Left ventricle myocardium inferior (tissue), 1 donor: ENCODE data around the gene HYPK. TPM values are rescaled to one million over a fixed set of nuclear protein-coding genes. Genes with fewer than 3 reads are reported as not detected.
A peak's percentile ranks its signal among the peaks of the same experiment; 100 is the strongest.
"Not testable (repeated sequence)": the region's sequence is repeated elsewhere in the genome, so short reads cannot be mapped to it uniquely, and the experiment has no call there.

Experiments
- DNase-seq: peaks from one replicate; pipeline ENCODE4 v3.0.0-alpha.2; 2020
- H3K27ac ChIP-seq: fragments of 200-600 bp; replicated peaks from 2 replicates; pipeline ENCODE4 v1.8.0; 2021
- H3K27me3 ChIP-seq: fragments of 200-600 bp; 2 replicates; pipeline ENCODE4 v1.8.0; 2021; ENCODE audit warnings: low read depth
- H3K36me3 ChIP-seq: fragments of 200-600 bp; 2 replicates; pipeline ENCODE4 v1.8.0; 2021
- H3K4me1 ChIP-seq: fragments of 200-600 bp; 2 replicates; pipeline ENCODE4 v1.8.0; 2021
- H3K4me3 ChIP-seq: fragments of 200-600 bp; 2 replicates; pipeline ENCODE4 v1.8.0; 2021; ENCODE audit warnings: mild to moderate bottlenecking, moderate library complexity
- H3K9me3 ChIP-seq: fragments of 200-600 bp; replicated peaks from 2 replicates; pipeline ENCODE4 v1.8.0; 2021
- CTCF ChIP-seq: fragments of 200-600 bp; IDR thresholded peaks from 2 replicates; pipeline ENCODE4 v1.8.0; 2021; ENCODE audit warnings: antibody characterized with exemption, mild to moderate bottlenecking, borderline replicate concordance
- intact Hi-C: fragments of 100-400 bp; cut with micrococcal nuclease; formaldehyde crosslinking; loops from one replicate; pipeline ENCODE4 v1.11.0; 2022
- total RNA-seq: library from RNA; stranded (reverse); fragmentation: NEBNext Ultra II Directional; extraction: Animal tissue kit (Norgen Biotek cat#: 25700); gene quantifications from one replicate; pipeline ENCODE4 v1.2.1, GENCODE V29; 2021
- donor health status: DM: no; HTN: yes; CAD: no; lungs with severe emphysema.

HYPK gene
- total RNA-seq, 1 donor from 2014 or later: 17.9 TPM

- intact Hi-C loops: no loop called here
- no peak for DNase-seq
- Histone ChIP-seq H3K27ac (no peak overlapping the region), H3K4me1 (no peaks in the 10 kb centered on the region), H3K27me3 (no peaks in the 10 kb centered on the region), H3K4me3 (no peak overlapping the region), H3K9me3 (no peaks in the 10 kb centered on the region), H3K36me3 (peaks cover 99% of the 10 kb centered on the region)
- TF ChIP-seq CTCF: no peak
Observed at GRCh38 chr15:43808960-43809678, 8.7 kb downstream of the HYPK start.

GRCh38 chr15:43815064-43815463 is 14.7 kb downstream of the HYPK start:
- H3K4me3 ChIP-seq, H3K27me3 ChIP-seq, H3K27ac ChIP-seq, H3K4me1 ChIP-seq, DNase-seq, H3K9me3 ChIP-seq, intact Hi-C loops: not testable (repeated sequence)
- H3K36me3 ChIP-seq: peaks cover 74% of the 10 kb centered on the region

- no peak for TF ChIP-seq CTCF
- DNase-seq: no peak
- intact Hi-C loops: no loop called here
- H3K27ac ChIP-seq: no peak overlapping the region
- peaks cover 50% of the 10 kb centered on the region for H3K4me1 ChIP-seq
- no peaks in the 10 kb centered on the region for H3K27me3 ChIP-seq
- H3K9me3 ChIP-seq: no peaks in the 10 kb centered on the region
- peaks cover 11% of the 10 kb centered on the region for H3K36me3 ChIP-seq
- no peak overlapping the region for H3K4me3 ChIP-seq
Observed at GRCh38 chr15:43821505-43821904, 21.1 kb downstream of the HYPK start.

DNA sequence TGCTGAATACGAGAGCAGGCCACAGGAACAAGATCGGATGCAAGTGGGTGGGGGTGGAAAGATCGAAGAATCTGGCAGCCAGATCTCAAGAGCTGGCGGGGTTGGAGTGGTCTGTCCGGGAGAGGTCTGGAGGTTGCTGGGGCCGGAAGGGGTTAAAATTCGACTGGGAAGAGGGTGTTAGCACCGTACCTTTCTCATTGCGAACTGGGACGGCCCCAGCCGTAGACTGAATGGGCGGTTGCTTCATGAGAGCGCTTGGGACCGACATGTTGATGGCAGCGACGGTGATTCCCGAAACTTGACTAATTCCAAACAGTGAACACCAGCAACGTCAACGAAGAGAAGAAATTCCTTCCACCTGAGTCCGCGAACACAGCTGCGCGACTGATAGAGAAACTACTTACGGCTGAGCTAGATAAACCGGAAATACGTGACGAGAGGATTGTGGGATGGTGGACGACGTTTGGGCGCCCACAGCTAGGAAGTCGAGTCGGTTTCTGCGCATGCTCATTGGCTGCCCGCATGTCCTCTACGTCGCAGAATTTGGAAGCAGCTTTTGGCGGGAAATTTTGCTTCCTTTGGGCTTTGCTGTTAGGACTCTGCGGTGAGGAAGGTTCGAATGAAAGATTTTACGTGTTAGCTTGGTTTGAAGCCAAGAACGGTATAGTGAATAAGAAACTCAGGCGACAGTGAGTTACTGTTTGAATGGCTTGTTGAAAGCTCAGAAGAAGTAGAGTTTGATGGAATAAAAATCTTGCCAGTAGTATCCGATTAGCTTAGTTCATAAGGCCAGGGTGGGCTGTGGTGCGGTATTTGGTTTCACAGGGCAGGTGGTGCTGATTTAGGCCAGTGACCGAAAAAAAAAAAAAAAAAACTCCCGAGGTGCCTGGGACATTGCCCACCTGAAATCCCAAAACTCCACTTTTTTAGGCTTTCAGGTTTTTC is 24.2 kb downstream of the HYPK start, which contains the start of gene MFAP1:
Gene MFAP1, minus strand, starts transcription at position 389 of the 945 bp plus-strand sequence. Its CDS starts 121 bp downstream, at position 268.
- Histone ChIP-seq H3K27ac (peak within 1 kb of the TSS; percentile 90), H3K27me3 (no peaks in the 10 kb centered on the region), H3K4me1 (peaks cover 66% of the 10 kb centered on the region), H3K36me3 (no peaks in the 10 kb centered on the region), H3K9me3 (no peaks in the 10 kb centered on the region), H3K4me3 (peak within 1 kb of the TSS; percentile 89)
- intact Hi-C loops: no loop called here
- peak; percentile 93 for DNase-seq
- no peak for TF ChIP-seq CTCF

DNA sequence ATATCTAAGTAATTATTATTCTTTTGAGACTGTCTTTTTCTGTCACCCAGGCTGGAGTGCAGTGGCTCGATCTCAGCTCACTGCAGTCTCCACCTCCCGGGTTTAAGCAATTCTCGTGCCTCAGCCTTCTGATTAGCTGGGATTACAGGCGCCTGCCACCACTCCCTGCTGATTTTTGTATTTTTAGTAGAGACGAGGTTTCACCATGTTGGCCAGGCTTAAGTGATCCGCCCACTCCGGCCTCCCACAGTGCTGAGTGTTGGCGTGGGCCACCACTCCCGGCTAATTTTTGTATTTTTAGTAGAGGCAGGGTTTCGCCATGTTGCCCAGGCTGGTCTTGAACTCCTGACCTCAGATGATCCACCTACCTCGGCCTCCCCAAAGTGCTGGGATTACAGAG is 24.9 kb downstream of the HYPK start:
- H3K9me3 ChIP-seq, DNase-seq, intact Hi-C loops, H3K27me3 ChIP-seq, H3K27ac ChIP-seq, H3K36me3 ChIP-seq: not testable (repeated sequence)
- Histone ChIP-seq H3K4me1 (peaks cover 66% of the 10 kb centered on the region), H3K4me3 (peak overlapping the region; percentile 89)

GRCh38 chr15:43826029-43826507 is 25.7 kb downstream of the HYPK start:
- Histone ChIP-seq H3K27me3 (no peaks in the 10 kb centered on the region), H3K36me3 (no peaks in the 10 kb centered on the region), H3K9me3 (no peaks in the 10 kb centered on the region), H3K4me1 (peaks cover 60% of the 10 kb centered on the region), H3K4me3 (peak overlapping the region; percentile 74), H3K27ac (peak overlapping the region; percentile 76)
- DNase-seq: no peak
- intact Hi-C loops: no loop called here
- no peak for TF ChIP-seq CTCF
